Inferior parietal cortex (tissue), 1 donor: Measurements from ENCODE around the gene ACP7.
"Not testable (repeated sequence)": the region's sequence is repeated elsewhere in the genome, so short reads cannot be mapped to it uniquely, and the experiment has no call there.

ENCODE experiments used
- DNase-seq: peaks from one replicate; pipeline ENCODE4 v3.0.0-alpha.2; 2016; ENCODE audit errors: extremely low spot score

The ACP7 gene

DNA sequence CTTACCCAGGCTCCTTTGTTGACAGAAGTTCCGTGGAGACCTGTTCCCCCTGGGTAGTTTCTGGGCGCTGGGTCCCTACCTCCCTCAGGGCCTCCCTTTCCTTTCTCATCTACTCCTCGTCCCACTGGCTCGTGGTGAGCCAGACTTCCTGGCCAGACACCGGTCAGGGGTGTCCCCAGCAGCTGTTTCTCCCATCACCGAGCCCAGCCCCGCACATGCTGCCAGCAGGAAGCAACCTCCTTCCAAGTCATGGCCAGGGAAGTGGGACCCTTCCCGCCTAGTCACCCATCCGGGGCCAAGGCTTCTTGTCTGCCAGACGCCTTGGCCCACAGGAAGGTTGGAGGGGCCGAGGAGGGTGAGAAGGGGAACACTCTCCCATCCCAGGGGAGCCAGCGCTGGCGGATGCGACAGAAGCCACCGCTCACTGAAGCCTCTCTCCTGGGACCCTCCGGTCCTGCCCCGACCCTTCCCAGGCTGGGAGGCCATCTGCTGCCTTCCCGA, 47.1 kb downstream of the ACP7 start:
- DNase-seq, result no peak

DNA sequence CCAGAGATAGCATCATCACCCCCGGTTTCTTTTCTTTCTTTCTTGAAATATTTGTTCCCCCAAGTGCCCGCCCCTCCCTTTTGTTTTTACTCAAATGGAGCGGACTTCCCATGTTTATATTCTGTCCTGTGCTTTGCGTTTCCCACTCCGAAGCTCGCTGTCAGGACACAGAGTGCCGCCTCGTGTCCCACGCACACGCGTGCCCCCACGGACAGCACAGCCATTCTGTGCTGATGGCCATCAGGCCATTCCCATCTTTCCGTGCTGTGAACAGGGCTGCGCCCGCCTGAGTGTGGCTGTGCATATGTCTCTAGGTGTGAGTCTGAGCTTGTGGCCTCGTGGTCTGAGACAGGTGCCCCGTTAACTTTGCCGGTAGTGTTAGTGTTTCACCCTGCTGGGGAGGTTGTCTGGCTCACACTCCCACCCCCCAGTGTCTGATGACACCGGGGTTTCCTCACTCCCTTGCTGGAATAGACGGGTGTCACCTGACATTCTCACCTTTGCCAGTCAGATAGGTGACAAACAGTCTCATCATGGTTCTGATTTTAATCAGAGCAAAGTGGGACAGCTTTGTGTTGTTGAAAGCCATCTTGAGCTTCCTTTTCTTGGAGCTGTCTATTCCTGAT, 48.3 kb downstream of the ACP7 start:
- DNase-seq, result no peak

DNA sequence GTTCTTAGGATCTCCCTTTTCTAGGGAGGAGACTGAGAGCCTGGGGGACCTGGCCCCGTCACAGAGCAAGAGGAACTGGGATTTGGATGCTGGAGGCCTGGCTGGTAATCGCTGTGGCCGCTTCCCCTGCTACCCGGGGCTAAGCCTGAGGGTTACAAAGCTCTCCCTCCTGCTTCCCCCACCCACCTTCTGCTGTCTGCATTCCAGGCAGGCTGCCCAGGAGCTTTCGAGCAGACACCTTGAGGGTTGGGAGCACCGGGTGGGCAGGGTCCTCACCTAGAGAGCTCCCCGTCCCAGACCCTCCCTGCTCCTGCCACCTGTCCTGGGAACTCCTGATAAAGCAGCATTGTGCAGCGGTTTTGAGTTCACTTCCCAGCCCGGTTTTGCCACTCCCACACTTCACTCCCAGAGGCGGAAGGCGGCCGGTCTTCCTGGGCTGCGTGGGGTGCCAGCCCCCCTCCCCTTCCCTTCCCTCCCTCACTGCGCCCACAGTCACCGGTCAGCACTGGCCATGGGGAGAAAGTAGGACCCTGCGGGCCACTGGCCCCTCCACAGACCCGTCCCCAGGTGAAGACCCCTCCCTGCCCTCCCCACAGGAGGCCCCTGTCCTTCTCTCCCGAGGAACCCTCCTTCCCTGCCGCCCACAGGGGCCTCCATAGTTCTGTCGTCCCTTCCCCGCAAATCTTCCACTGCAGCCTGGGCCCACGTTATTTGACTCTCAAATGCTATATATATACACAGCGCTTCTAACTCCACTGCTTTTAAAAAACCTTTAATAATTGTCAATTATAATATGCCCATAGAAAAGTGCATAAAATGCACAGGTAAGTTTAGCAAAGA, 49.5 kb downstream of the ACP7 start:
- no peak for DNase-seq

DNA sequence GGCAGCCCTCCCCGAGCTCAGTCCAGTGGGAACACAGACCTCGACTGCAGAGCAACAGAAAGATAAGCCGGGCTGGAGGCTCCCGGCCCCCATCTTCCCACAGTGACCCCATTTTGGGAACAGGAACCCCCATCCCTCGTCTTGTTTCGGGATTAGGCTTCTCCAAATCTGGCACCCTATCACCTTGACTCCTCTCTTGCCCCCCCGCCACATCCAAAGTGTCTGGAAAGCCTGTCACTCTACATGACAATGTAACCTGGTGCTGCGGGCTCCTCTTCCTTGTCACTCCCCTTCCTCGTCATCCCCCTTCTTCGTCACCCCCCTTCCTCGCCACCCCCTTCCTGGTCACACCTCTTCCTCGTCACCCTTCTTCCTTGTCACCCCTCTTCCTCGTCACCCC, 51.5 kb downstream of the ACP7 start:
- DNase-seq, result no peak

DNA sequence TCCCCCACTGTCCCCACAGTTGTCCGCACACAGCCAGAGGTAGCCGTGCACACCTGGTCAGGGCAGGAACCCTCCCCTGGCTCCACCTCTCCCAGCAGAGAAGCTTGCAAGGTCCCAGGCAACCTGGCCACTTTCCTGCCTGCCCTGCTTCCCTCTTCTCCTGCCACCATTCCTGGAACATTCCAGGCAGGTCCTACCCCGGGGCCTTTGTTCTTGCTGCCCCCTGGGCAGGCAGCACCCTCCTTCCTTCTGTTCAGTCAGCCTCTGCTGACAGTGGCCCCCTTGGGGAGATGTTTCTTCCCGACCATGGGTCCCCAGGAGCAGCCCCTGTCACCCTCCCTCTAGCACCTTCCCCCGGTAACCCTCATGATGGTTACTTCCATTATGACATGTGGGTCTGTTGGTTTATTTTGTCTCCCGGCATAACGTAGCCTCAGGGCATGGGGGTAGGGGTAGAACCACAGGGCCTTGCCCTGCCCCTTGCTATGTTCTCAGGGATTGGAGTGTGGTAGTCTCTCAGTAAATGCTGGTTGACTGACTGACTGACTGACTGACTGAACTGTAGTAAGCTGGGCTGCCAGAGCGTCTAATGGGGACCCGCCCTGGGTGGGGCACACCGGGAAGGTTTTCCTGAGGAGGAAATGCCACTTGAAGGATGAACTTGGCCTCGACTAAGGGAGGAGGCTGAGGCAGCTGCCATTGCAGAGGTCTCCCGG, 52.2 kb downstream of the ACP7 start:
- DNase-seq, result no peak

DNA sequence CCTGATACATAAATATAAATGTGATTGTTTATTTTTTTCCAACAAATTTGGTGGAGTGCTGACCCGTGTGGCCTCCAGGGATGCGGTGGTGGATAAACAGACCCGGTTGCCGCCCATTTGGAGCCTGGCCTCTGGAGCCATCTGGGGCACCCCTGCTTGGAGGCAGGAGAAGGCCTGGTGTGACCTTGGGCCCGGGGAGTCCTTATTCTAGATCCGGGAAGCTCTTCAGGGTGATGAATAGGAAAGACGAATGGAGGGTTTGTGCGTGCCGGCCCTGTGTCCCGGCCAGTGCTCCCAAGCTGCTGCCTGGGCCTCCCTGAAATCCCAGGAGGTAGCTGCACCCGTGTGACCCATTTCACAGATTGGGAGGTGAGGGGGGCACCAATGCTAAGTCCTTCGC, 53.0 kb downstream of the ACP7 start:
- DNase-seq, result no peak

DNA sequence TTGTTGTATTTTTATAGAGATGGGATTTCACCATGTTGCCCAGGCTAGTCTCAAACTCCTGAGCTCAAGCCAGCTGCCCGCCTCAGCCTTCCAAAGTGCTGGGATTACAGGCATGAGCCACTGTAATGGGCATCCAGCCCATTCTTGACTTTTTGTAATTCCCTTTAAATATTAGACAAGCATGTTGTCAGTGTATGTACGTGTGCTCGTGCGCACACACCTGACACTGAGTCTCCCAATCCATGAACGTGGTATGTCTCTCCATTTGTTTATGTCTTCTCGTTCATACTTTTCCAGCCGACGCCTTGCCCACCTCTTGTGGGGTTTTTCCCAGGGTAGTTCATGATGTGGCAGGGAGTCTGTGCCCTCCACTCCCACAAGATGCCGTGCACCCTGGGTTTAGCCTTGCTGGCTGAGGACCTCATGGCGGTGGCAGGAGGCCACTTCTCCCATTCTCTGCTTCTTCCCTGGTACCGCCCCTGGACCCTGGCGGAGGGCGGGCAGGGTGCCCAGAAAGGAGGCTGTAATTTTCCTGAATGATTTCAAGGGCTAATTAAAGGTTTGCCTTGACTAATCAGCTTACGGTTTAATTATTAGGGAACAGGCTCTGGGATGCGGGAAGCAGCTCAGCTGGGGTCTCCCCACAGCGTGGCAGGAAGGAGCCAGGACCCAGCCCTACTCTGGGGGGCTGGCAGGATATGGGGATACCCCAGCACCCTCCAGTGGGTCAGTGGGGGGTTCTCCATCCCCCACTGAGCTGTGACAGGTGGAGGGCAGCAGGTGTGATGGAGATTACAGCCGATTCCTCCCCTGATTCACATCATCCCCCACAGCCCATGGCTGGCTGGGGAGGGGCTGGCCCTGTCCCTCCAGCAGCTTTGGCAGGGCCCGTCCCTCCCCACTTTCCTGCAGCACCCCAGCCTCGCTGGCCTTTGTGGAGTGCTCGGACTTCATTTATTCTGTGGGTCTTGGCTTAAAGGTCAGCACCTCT, 54.3 kb downstream of the ACP7 start:
- DNase-seq, result no peak

DNA sequence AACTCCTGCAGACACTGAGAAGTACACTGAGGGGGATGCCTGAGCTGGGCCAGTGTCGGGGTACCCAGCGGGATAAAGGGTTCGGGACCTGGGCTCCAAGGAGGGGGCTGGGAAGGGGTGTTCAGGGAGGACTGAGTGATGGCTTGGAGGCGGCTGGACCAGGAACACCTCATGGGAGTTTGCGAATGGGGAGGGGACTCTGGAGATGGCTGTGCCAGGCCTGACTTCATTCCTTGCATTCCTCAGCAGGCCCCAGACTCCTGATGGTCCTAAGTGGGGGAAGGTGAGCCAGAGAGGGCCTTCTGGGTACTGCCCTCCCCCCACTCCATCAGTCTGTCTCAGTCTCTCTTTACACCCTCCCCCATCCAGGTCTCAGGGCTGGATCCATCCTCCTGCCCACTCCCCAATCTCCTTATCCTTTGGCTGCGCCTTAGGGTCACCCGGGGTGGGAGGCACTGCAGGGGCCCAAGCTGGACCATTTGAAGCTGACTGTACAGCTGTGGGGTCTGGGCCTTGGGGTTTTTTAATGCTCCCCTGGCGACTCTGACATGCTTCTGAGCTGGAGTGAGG, 55.2 kb downstream of the ACP7 start:
- DNase-seq, result no peak

DNA sequence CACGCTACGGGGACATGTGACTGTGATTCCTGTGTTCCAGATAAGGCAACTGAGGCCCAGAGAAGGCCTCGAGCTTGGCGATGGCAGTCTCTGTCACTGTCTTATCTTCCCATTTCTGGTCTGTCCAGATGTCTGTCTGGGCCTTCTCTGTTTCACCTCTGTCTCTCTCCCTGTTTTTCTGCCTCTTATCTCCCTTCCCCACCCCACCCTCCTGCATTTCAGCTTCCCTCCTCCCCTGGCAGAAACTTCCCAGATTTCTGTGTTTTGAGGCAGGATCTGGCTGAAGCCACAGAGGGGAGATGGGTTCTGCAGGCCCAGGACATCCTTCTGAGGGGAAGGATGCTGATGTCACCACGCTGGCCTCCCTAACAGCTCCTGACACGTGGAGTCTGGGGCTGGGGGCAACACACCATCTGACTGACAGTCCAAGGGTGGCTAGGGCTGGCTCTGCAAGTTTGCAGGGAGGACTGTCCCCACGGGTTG, 55.8 kb downstream of the ACP7 start:
- DNase-seq, result no peak

DNA sequence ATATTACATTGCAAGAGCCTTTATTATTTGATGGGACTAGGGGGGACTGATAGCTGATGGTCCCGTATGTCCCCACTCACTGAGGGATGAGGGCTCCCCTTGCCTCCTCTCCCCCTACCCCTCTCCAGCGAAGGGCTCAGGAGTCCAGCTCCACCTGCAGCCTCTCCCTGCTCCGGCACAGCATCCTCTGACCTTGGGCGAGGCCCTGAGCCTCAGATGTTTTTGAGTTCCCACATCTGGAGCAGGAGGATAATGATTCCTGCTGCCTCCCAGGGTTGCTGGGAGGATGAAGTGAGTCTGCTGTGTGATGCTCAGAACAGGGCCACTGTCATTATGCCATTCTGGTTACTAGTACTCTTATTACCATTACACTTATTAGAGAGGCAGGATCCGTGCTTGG, 56.4 kb downstream of the ACP7 start:
- DNase-seq, result no peak

DNA sequence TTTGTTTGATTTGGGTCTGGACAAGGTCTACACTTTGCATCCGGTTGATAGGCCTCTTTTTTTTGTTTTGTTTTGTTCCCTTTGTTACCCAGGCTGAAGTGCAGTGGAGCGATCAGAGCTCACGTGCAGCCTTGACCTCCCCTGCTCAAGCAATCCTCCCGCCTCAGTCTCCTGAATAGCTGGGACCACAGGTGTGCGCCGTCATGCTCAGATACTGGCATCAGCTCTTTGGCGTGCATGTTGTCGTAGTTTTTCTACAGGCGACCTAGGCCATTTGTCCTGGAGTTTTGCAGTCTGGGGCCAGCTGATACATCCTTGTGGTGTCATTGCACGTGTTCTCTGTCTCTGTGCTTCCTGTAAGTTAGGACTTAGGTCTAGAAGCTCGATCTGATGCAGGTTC, 57.8 kb downstream of the ACP7 start:
- no peak for DNase-seq

DNA sequence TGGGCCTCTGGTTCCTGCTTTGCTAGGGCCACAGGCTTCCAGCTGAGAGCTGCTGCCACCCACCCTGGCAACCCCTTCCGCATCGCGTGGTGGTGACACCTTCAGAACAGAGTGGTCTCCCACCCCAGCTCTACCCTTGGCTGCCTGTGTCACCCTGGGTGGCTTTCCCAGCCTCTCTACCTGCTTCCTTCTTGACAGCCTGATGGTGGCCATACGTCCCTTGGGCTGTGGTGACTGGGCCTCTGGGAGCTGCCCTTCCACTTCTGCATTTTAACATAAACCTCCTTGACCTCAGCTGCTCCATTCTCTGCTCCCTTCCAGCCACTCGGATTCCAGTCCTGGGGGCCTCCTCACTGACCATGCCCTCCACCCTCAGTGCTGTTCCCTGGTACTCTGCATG, 58.5 kb downstream of the ACP7 start:
- DNase-seq, result no peak

DNA sequence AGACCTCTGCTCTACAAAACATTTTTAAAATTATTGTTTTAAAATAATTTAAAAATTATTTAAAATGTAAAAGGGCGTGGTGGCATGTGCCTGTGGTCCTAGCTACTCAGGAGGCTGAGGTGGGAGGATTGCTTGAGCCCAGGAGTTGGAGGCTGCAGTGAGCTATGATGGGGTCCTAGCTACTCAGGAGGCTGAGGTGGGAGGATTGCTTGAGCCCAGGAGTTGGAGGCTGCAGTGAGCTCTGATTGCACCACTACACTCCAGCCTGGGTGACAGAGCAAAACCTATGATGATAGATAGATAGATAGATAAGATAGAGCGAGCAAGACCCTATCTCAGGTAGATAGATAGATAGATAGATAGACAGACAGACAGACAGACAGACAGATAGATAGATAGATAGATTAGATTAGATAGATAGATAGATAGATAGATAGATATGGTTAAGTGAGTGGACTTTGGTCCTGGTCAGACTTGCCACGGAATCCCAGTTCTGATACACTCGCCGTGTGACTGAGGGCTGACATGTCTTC, 59.7 kb downstream of the ACP7 start:
- DNase-seq, result not testable (repeated sequence)

DNA sequence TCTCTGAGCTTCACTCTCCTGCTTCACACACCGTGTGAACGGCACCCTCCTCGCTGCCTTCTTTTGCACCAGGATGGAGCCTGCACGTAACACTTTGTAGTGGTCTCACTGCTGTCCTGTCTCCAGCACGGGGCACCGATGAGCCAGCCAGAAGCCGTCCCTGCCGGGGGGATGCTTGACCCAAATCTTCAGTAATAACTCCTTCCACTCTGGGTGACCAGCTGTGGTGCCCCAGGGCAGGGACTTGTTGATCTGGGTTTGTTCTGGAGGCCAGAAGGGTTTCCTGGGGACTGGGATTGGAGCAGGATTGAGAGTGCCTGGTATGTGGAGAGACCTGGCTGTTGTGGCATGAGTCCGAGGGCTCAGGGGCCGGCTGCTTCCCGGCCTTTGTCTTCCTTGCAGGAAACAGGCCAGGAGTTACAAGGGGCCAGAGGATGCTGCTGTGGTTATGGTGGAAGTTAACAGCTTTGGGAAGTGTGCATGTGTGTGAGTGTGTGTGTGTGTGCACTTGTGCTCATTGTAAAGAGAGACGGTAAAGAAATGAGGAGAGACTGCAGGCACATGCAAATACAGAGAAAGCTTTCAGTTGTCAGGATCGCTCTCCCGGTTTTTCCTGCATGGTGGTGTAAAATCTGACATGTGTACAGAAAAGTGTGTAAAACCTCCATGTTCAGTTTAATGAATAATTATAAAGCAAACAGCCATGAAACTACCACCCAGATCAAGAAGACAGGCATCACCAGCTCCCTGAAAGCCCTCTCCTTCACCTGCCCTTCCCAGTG, 60.3 kb downstream of the ACP7 start:
- DNase-seq, result no peak

DNA sequence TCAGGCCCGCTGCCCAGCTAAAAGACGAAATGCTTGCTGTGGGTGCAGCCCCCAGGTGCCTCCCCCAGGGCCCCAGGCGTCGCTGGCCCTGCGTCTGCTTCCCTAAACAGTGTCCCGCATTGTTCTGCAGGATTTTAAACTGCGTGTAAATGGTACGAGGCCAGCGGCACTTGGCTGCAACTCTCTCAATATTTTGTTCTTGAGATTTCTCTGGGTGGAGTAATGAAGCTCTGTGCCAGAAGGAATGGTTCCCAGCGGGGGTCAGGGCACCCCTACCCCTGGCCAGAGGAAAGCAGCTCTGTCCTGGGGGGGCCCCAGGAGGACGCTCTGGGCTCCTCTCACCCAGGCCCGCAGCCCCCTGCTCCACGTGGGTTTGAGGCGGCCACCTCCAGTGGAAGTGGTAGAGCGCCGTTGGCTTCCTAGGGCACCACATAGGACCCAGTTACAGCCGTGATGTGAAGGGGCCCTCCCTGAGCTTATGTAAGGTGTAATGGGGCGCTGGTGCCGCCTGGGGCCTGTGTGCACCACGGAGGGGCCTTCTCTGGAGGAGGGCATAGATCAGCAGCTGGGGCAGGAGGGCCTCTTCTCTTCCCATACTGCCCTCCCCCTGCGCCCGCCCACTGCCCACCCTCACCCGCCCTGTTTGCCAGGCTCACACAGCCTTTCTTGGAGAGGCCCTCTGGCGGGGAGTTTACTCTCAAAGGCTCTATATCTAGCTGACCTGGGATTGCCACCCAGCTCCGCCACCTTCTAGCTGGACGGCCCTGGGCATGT, 61.2 kb downstream of the ACP7 start:
- DNase-seq, result peak; percentile 48

DNA sequence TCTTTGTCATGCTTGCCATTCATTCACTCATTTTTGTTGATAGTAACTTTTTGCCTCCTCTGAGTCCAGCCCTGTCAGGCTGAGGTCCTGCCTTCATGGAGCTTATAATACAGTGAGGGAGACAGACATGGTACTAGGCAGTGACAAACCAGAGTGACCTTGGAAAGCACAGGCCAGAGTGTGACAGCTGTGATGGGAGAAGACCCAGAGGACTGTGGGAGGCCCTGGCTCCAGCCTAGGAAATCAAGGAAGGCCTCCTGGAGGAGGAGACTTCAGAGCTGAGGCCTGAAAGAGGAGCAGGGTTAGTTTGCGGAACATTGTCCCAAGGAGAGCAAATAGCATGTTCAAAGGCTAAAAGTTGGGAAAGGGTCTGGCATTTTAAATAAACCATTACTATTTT, 61.9 kb downstream of the ACP7 start:
- DNase-seq, result no peak

DNA sequence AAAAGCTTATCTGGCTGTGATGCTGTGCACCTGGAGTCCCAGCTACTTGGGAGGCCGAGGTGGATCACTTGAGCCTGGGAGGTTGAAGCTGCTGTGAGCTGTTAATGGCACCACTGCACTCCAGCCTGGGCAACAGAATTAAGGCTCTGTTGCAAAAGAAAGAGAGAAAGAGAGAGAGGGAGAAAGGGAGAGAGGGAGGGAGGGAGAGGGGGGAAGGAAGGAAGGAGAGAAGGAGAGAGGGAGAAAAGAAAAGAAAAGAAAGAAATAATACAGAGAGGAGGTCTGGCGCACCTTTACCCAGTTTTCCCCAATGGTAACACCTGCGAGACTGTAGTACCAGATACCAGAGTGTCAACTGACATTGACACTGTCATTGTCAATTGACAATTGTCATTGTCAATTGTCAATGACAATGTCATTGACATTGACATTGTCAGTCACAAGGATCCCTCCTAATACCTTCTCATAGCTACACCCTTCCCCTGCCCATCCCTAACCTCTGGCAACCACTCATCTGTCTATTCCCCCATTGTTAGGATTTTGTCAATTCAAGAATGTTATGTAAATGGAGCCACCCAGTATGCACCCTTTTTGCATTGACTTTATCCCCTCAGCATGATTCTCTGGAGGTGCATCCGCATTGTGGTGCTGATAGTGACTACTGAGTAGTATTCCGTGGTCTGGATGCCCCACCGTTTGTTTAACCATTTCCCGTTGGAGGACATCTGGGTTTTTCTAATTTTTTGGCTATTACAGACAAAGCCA, 62.7 kb downstream of the ACP7 start:
- no peak for DNase-seq

DNA sequence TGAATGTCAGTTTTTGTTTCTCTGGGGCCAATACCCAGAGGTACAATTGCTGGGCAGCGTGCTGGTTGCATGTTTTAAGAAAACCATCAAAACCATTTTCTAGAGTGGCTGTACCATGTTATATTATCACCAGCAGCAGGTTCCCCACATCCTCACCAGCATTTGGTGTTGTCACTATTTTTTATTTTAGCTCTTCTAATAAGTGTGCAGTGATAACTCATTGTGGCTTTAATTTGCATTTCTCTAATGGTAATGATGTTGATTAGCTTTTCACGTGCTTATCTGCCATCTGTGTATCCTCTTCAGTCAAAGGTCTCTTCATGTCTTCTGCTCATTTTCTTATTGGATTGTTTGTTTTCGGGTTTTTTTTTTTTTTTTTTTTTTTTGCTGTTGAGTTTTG, 63.3 kb downstream of the ACP7 start:
- DNase-seq, result no peak
